WERI-Rb-1 (cell line): ENCODE measurements around the gene PRSS2.
"Not testable (repeated sequence)": the region's sequence is repeated elsewhere in the genome, so short reads cannot be mapped to it uniquely, and the experiment has no call there.

Experiments
- DNase-seq: peaks from one replicate; pipeline ENCODE4 v3.0.0-alpha.2; 2020
- H3K27ac ChIP-seq: fragments of 250-450 bp; sonication (Bioruptor Pico); 2 replicates; pipeline ENCODE4 v1.5.1; 2020; ENCODE audit warnings: mild to moderate bottlenecking, moderate library complexity
- H3K27me3 ChIP-seq: fragments of 250-450 bp; sonication (Bioruptor Pico); 2 replicates; pipeline ENCODE4 v1.5.1; 2021; ENCODE audit warnings: mild to moderate bottlenecking, low read depth, moderate library complexity; ENCODE audit not compliant: insufficient read depth, severe bottlenecking
- H3K36me3 ChIP-seq: fragments of 250-450 bp; sonication (Bioruptor Pico); 2 replicates; pipeline ENCODE4 v1.5.1; 2020; ENCODE audit warnings: mild to moderate bottlenecking, moderate library complexity
- H3K4me3 ChIP-seq: 2 replicates; pipeline ENCODE4 v1.5.1; 2011; ENCODE audit warnings: low read depth, mild to moderate bottlenecking, control low read depth, low read length
- H3K9me3 ChIP-seq: fragments of 250-450 bp; sonication (Bioruptor Pico); 2 replicates; pipeline ENCODE4 v1.5.1; 2021; ENCODE audit warnings: mild to moderate bottlenecking, moderate library complexity; ENCODE audit not compliant: severe bottlenecking
- CTCF ChIP-seq: IDR thresholded peaks from 2 replicates; pipeline ENCODE4 v1.5.1; 2011; ENCODE audit warnings: low read depth, mild to moderate bottlenecking, control low read depth, inconsistent platforms, low read length

The PRSS2 gene

GRCh38 chr7:142759433-142759832 lies 11.3 kb upstream of the PRSS2 start:
- Histone ChIP-seq H3K4me3 (no peak overlapping the region), H3K27ac (no peak overlapping the region), H3K36me3 (no peaks in the 10 kb centered on the region), H3K27me3 (no peaks in the 10 kb centered on the region), H3K9me3 (no peaks in the 10 kb centered on the region)
- DNase-seq = no peak
- no peak for TF ChIP-seq CTCF

GRCh38 chr7:142760071-142760642 lies 10.6 kb upstream of the PRSS2 start:
- Histone ChIP-seq H3K4me3 (no peak overlapping the region), H3K27ac (no peak overlapping the region), H3K36me3 (no peaks in the 10 kb centered on the region), H3K9me3 (no peaks in the 10 kb centered on the region), H3K27me3 (no peaks in the 10 kb centered on the region)
- no peak for DNase-seq
- TF ChIP-seq CTCF = no peak

- H3K27me3 ChIP-seq, H3K27ac ChIP-seq, H3K4me3 ChIP-seq, H3K9me3 ChIP-seq, H3K36me3 ChIP-seq, DNase-seq: not testable (repeated sequence)
Measured at GRCh38 chr7:142761606-142762005, 9.2 kb upstream of the PRSS2 start.

- H3K9me3 ChIP-seq = peaks cover 2% of the 10 kb centered on the region
- no peaks in the 10 kb centered on the region for H3K36me3 ChIP-seq
- no peak for DNase-seq
- no peaks in the 10 kb centered on the region for H3K27me3 ChIP-seq
- TF ChIP-seq CTCF = no peak
- no peak overlapping the region for H3K4me3 ChIP-seq
- no peak overlapping the region for H3K27ac ChIP-seq
Measured at GRCh38 chr7:142762104-142762503, 8.7 kb upstream of the PRSS2 start.

GRCh38 chr7:142767451-142767850 lies 3.3 kb upstream of the PRSS2 start:
- TF ChIP-seq CTCF = no peak
- H3K9me3 ChIP-seq = peaks cover 2% of the 10 kb centered on the region
- no peaks in the 10 kb centered on the region for H3K27me3 ChIP-seq

GRCh38 chr7:142767861-142768260 lies 2.9 kb upstream of the PRSS2 start:
- Histone ChIP-seq H3K27me3 (no peaks in the 10 kb centered on the region), H3K27ac (no peak overlapping the region), H3K4me3 (no peak overlapping the region), H3K9me3 (peaks cover 2% of the 10 kb centered on the region), H3K36me3 (no peaks in the 10 kb centered on the region)
- no peak for TF ChIP-seq CTCF
- DNase-seq = no peak

More at GRCh38 chr7:142767451-142767850, 3.3 kb upstream of the PRSS2 start:
- Histone ChIP-seq H3K27ac (no peak overlapping the region), H3K36me3 (no peaks in the 10 kb centered on the region), H3K4me3 (no peak overlapping the region)
- DNase-seq = no peak

GRCh38 chr7:142768885-142769284 lies 1.9 kb upstream of the PRSS2 start:
- H3K27me3 ChIP-seq, DNase-seq, H3K36me3 ChIP-seq, H3K4me3 ChIP-seq, H3K27ac ChIP-seq, H3K9me3 ChIP-seq: not testable (repeated sequence)
